Measurements from ENCODE around the gene ECHS1.
"Not testable (repeated sequence)": the region's sequence is repeated elsewhere in the genome, so short reads cannot be mapped to it uniquely, and the experiment has no call there.

ECHS1 gene

GRCh38 chr10:133337370-133337725 is 35.8 kb downstream of the ECHS1 start:
- DNase-seq = no peak

GRCh38 chr10:133336577-133337369 is 36.4 kb downstream of the ECHS1 start, which contains the start of gene CALY:
Gene CALY (minus strand): TSS chr10:133336896. CDS start chr10:133328989, 7,907 bp downstream.
- peak; percentile 79 for DNase-seq

DNA sequence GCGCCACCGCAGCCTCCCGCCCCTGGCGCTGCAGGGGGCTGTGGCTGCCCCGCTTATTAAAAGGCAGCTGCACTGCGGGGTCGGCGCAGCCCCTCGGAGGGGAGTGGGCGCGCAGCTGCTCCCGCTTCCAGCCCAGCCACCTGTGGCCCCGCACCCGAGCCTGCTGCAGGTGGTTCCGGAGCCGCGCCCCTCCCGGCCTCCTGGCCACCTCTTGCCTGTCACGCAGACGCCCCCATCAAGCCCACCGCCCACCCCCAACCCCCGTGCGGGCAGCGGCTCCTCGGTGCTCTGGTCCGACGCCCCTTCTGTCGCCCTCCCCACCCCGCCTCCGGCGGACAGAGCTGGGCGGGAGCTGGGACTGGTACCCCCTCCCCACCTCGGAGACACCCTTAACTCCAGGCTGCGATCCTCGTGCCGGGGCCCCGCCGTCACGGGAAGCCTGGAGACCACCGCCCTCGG is 37.0 kb downstream of the ECHS1 start:
- no peak for DNase-seq

GRCh38 chr10:133335246-133336117 is 37.7 kb downstream of the ECHS1 start:
- peak; percentile 74 for DNase-seq

GRCh38 chr10:133334503-133335245 is 38.5 kb downstream of the ECHS1 start:
- DNase-seq = no peak

- no peak for DNase-seq
These were observed 40.0 kb downstream of the ECHS1 start for GRCh38 chr10:133332936-133333699.

- peak; percentile 88 for DNase-seq
These were observed 43.5 kb downstream of the ECHS1 start for GRCh38 chr10:133329491-133330202.

- no peak for DNase-seq
These were observed 44.5 kb downstream of the ECHS1 start for GRCh38 chr10:133328358-133329343.

GRCh38 chr10:133327651-133328357 is 45.4 kb downstream of the ECHS1 start:
- DNase-seq = no peak

- no peak for DNase-seq
These were observed 46.2 kb downstream of the ECHS1 start for GRCh38 chr10:133326745-133327650.

- no peak for DNase-seq
These were observed 47.0 kb downstream of the ECHS1 start for GRCh38 chr10:133326223-133326551.

DNA sequence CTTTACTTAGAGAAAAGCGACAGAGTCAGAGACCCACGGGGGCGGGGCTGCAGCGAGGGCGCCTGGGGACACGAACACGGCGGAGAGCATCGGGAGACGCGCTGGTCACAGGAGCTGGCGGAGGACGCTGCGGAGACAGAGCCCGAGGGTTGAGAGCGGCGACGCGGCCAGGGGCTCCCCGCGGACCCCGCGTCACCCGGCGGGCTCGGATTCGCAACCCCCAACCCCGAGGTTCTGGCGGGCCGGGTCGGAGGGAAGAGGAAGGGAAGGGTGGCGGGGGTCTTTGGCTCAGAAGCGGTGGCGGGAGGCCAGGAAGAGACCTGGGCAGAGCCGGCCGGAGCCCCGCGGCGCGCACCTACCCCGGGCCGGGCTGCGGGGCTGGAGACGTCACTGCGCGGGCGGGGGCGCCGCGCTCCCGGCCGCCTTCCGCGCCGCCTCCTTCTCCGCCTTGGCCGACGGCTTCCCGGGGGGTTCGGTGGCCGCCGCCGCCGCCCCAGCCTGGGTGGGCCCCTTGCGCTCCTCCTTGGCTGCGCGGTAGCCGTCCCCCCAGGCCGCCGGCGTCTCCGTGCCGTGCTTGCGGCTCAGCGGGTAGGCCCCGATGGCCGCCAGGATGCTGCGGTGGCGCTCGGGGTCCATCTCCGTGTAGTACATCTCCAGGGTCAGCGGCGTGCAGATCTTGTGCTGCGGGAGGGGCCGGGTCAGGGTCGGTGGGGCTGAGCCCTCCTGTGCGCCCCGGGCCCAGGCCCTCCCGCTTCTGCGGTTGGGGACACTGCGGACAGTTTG is 47.5 kb downstream of the ECHS1 start:
- no peak for DNase-seq

GRCh38 chr10:133324857-133325260 is 48.3 kb downstream of the ECHS1 start:
- no peak for DNase-seq

- peak; percentile 68 for DNase-seq
These were observed 48.9 kb downstream of the ECHS1 start for GRCh38 chr10:133324198-133324792.

- not testable (repeated sequence) for DNase-seq
These were observed 51.0 kb downstream of the ECHS1 start for GRCh38 chr10:133322064-133322709.

GRCh38 chr10:133320852-133321422 is 52.2 kb downstream of the ECHS1 start:
- DNase-seq = not testable (repeated sequence)

Measured in activated naive CD4-positive, alpha-beta T cell treated with anti-CD3 and anti-CD28 coated beads, Interleukin-2, amount 50 U/mL, for 16 hours (primary cell).